Calu3 (cell line): Measurements from ENCODE around the gene EEF1AKMT3. TPM values are rescaled to one million over a fixed set of nuclear protein-coding genes. Genes with fewer than 3 reads are reported as not detected.

ENCODE experiments used
- BruUV-seq: library from RNA; stranded (reverse); fragments of 400-500 nt; replicated peaks from 2 replicates; lab custom pipeline; 2021; lab: Mats Ljungman, UMichigan
- CTCF ChIA-PET: fragments of 300-600 bp; sonication (Branson Sonifier 250); formaldehyde crosslinking; loops from one replicate; lab custom pipeline; 2022; ENCODE audit warnings: antibody characterized with exemption; lab: Charles Lee
- DNase-seq: peaks from one replicate; pipeline ENCODE4 v3.0.0; 2022
- H3K27ac Mint-ChIP-seq: one replicate; pipeline ENCODE4 v1.8.0; 2022; ENCODE audit warnings: mixed read lengths; ENCODE audit not compliant: unreplicated experiment
- H3K27me3 Mint-ChIP-seq: one replicate; pipeline ENCODE4 v1.8.0; 2022; ENCODE audit warnings: mixed read lengths; ENCODE audit not compliant: unreplicated experiment
- H3K36me3 Mint-ChIP-seq: one replicate; pipeline ENCODE4 v1.8.0; 2022; ENCODE audit warnings: mild to moderate bottlenecking, moderate library complexity, mixed read lengths; ENCODE audit not compliant: insufficient read depth, unreplicated experiment
- H3K4me1 Mint-ChIP-seq: one replicate; pipeline ENCODE4 v1.8.0; 2022; ENCODE audit warnings: mild to moderate bottlenecking, low read depth, mixed read lengths; ENCODE audit not compliant: unreplicated experiment
- H3K4me3 Mint-ChIP-seq: one replicate; pipeline ENCODE4 v1.8.0; 2022; ENCODE audit warnings: mild to moderate bottlenecking, low read depth, moderate library complexity, mixed read lengths; ENCODE audit not compliant: unreplicated experiment
- H3K9me3 Mint-ChIP-seq: one replicate; pipeline ENCODE4 v1.8.0; 2022; ENCODE audit warnings: low read depth, mixed read lengths; ENCODE audit not compliant: unreplicated experiment
- intact Hi-C: fragments of 100-400 bp; cut with micrococcal nuclease; formaldehyde crosslinking; loops from one replicate; pipeline ENCODE4 v1.10.0; 2022; ENCODE audit not compliant: unreplicated experiment
- total RNA-seq: library from RNA; stranded (reverse); gene quantifications from 2 replicates; pipeline ENCODE4 v1.2.3, GENCODE V29; 2022
- TF ChIP-seq, protein P1 (sequence below): fragments of 200-600 bp; IDR thresholded peaks from one replicate; pipeline ENCODE4 v1.8.0; 2022; ENCODE audit warnings: antibody characterized with exemption; ENCODE audit not compliant: unreplicated experiment

The EEF1AKMT3 gene
- total RNA-seq, 1 experiment from 2014 or later: 8.4 TPM

DNA sequence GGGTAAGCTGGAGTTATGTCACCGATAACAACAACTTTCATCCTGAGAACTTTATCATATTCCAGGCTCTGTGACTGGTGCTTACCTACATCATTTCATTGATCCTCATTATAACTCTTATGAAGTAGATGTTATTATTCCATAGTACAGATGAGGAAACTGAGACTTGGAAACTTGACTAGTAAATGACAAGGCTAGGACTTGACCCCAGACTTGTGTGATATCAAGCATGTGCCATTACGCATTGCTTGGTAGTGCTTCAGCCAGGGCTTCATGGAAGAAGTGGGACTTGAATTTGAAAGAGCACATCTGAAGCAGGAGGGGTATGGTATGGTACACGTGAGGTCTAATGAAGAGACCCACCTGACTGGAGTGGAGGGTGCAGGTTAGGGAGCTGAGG lies 34.3 kb downstream of the EEF1AKMT3 start:
- no peaks in the 10 kb centered on the region for H3K27me3 Mint-ChIP-seq
- BruUV-seq: no TSS peak
- peaks cover 10% of the 10 kb centered on the region for H3K36me3 Mint-ChIP-seq
- no peak overlapping the region for H3K27ac Mint-ChIP-seq
- intact Hi-C loops: no loop called here
- TF ChIP-seq, protein P1, sequence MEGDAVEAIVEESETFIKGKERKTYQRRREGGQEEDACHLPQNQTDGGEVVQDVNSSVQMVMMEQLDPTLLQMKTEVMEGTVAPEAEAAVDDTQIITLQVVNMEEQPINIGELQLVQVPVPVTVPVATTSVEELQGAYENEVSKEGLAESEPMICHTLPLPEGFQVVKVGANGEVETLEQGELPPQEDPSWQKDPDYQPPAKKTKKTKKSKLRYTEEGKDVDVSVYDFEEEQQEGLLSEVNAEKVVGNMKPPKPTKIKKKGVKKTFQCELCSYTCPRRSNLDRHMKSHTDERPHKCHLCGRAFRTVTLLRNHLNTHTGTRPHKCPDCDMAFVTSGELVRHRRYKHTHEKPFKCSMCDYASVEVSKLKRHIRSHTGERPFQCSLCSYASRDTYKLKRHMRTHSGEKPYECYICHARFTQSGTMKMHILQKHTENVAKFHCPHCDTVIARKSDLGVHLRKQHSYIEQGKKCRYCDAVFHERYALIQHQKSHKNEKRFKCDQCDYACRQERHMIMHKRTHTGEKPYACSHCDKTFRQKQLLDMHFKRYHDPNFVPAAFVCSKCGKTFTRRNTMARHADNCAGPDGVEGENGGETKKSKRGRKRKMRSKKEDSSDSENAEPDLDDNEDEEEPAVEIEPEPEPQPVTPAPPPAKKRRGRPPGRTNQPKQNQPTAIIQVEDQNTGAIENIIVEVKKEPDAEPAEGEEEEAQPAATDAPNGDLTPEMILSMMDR: no peak
- H3K4me1 Mint-ChIP-seq: peaks cover 9% of the 10 kb centered on the region
- H3K9me3 Mint-ChIP-seq: no peaks in the 10 kb centered on the region
- DNase-seq: no peak
- CTCF ChIA-PET: no interaction called here
- no peak overlapping the region for H3K4me3 Mint-ChIP-seq

DNA sequence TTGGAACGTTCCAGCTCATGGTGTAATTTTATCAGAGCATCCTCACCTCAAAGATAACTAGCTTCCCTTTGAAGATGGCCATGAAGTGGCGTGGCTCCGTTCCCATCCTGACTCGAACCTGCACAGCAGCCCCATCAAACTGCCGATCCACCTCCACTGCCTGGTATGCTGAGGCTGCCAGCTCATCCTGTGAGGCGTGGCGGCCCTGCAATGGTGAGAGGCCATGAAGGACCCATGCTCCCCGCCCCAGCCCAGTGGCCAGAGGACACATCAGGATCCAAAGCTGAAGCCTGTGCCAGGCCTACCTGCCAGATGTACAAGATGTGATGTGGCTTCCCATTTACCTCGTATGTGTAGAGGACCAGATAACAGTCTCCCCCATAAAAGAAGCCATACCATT lies 34.9 kb downstream of the EEF1AKMT3 start:
- CTCF ChIA-PET: no interaction called here
- no peak for DNase-seq
- BruUV-seq: no TSS peak
- Mint-ChIP-seq H3K4me1 (peaks cover 9% of the 10 kb centered on the region), H3K27me3 (no peaks in the 10 kb centered on the region), H3K36me3 (peaks cover 10% of the 10 kb centered on the region), H3K9me3 (no peaks in the 10 kb centered on the region), H3K27ac (no peak overlapping the region), H3K4me3 (no peak overlapping the region)
- TF ChIP-seq, protein P1: no peak
- intact Hi-C loops: no loop called here

DNA sequence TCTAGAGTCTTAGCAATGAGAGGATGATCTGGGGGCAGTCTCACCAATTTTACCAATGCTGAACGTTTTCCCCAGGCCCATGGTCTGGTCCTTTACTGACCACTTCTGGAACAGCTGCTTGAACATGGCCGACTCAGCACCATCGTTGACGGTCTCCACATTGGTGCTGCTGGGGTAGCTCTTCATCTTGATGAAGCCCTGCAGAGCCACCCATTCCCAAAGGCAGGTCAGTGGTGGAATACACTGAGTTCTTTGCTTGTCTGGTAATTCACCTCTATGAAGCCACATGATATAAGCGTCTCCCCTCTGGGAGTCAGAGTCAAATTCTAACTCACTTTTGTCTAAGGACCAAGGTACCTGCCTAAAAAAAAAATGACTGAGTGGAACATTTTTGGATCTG lies 35.9 kb downstream of the EEF1AKMT3 start:
- H3K27ac Mint-ChIP-seq: no peak overlapping the region
- intact Hi-C loops: no loop called here
- DNase-seq: no peak
- H3K27me3 Mint-ChIP-seq: no peaks in the 10 kb centered on the region
- TF ChIP-seq, protein P1: no peak
- no peaks in the 10 kb centered on the region for H3K9me3 Mint-ChIP-seq
- CTCF ChIA-PET: interaction anchor here (0.6 kb wide), 1 partner anchor 68 kb away, joined by 3 read pairs; no protein-coding TSS in a partner anchor
- no peak overlapping the region for H3K4me3 Mint-ChIP-seq
- no TSS peak for BruUV-seq
- peaks cover 9% of the 10 kb centered on the region for H3K4me1 Mint-ChIP-seq
- H3K36me3 Mint-ChIP-seq: peaks cover 10% of the 10 kb centered on the region

DNA sequence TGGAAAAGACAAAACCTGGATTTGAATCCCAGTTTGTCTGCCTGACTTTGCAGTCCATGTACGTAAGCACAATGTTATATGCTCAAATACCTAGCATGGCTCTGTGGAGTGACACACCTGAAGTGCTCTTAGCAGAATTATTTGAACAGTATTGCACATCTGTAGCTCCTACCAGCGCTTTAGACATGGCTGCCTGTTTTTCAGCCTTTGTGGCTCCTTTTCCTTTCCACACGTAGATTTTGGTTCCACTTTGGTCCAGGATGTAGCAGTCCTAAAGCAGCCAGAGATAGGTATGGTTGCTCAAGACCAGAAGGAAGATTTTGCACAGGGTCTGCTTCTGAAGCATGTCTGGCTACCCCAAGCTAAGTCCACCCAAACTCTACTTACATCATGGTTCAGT lies 37.0 kb downstream of the EEF1AKMT3 start:
- no TSS peak for BruUV-seq
- Mint-ChIP-seq H3K36me3 (peaks cover 11% of the 10 kb centered on the region), H3K4me3 (no peak overlapping the region), H3K4me1 (peaks cover 9% of the 10 kb centered on the region), H3K9me3 (no peaks in the 10 kb centered on the region), H3K27me3 (no peaks in the 10 kb centered on the region), H3K27ac (no peak overlapping the region)
- TF ChIP-seq, protein P1: no peak
- no peak for DNase-seq
- intact Hi-C loops: no loop called here
- CTCF ChIA-PET: no interaction called here
